Heart right ventricle (tissue), 16 donors: Measurements from ENCODE around the gene AUTS2. TPM values are rescaled to one million over a fixed set of nuclear protein-coding genes. Genes with fewer than 3 reads are reported as not detected.

ENCODE experiments used
- ATAC-seq, 8 donors: fragments of 200-7000 bp; cut with Tn5 transposase; one replicate each; pipeline ENCODE4 v1.9.1; 2020; ENCODE audit warnings: mild to moderate bottlenecking in 8 of 8, moderate library complexity in 8 of 8, moderate number of reproducible peaks in 1 of 8
- DNase-seq, 2 donors: peaks; one replicate each; pipeline ENCODE4 v3.0.0-alpha.2; 2020
- H3K27ac ChIP-seq, 10 donors: fragments of 200-600 bp; sonication (generic) in 2 of 10; one replicate each; pipeline versions ENCODE4 v1.5.0 to v1.8.0; 2020 to 2022; ENCODE audit warnings: mild to moderate bottlenecking in 3 of 10
- H3K27me3 ChIP-seq, 7 donors: fragments of 200-600 bp; one replicate each; pipeline ENCODE4 v1.8.0; 2021 to 2022; ENCODE audit warnings: mild to moderate bottlenecking in 2 of 7
- H3K36me3 ChIP-seq, 9 donors: fragments of 200-600 bp; sonication (generic) in 1 of 9; one replicate each; pipeline versions ENCODE4 v1.5.0 to v1.8.0; 2020 to 2022; ENCODE audit warnings: mild to moderate bottlenecking in 2 of 9
- H3K4me1 ChIP-seq, 9 donors: fragments of 200-600 bp; sonication (generic) in 1 of 9; one replicate each; pipeline versions ENCODE4 v1.5.0 to v1.8.0; 2020 to 2022; ENCODE audit warnings: mild to moderate bottlenecking in 4 of 9
- H3K4me3 ChIP-seq, 10 donors: fragments of 200-600 bp; sonication (generic) in 2 of 10; one replicate each; pipeline versions ENCODE4 v1.5.0 to v1.8.0; 2020 to 2022; ENCODE audit warnings: mild to moderate bottlenecking in 7 of 10, moderate library complexity in 2 of 10
- H3K9me3 ChIP-seq, 11 donors: fragments of 200-600 bp in 10 of 11; sonication (generic) in 2 of 11; one replicate each; pipeline versions ENCODE4 v1.5.0 to v1.8.0; 2013 to 2022; ENCODE audit warnings: mild to moderate bottlenecking in 2 of 11, control low read depth in 1 of 11, moderate library complexity in 1 of 11
- WGBS, 2 donors: extraction: QIAGEN DNeasy Blood & Tissue Kit; methylation state at CpG; one replicate each; pipeline ENCODE4 v1.1.7; 2013; ENCODE audit warnings: inconsistent platforms in 1 of 2; 5-methylcytosine and 5-hydroxymethylcytosine counted together
- intact Hi-C, 10 donors: fragments of 100-400 bp; cut with DNase I; formaldehyde crosslinking; loops; one replicate each; pipeline versions ENCODE4 v1.11.1 to v1.14.2; 2022
- polyA plus RNA-seq, 2 donors: library from polyadenylated mRNA; stranded (reverse); fragments of 200-250 nt; gene quantifications; one replicate each; pipeline ENCODE4 v1.2.3, GENCODE V29; 2013
- total RNA-seq, 10 donors: library from RNA; stranded (reverse); fragmentation: NEBNext Ultra II Directional in 3 of 10; extraction: Animal tissue kit (Norgen Biotek cat#: 25700) in 3 of 10; gene quantifications; one replicate each; pipeline versions ENCODE4 v1.2.1 to v1.2.4, GENCODE V29; 2021 to 2023
- TF ChIP-seq, protein P1 (sequence below), 9 donors: fragments of 200-600 bp; sonication (generic) in 2 of 9; IDR thresholded peaks; one replicate each; pipeline versions ENCODE4 v1.5.0 to v1.8.0; 2021 to 2022; ENCODE audit warnings: antibody characterized with exemption in 9 of 9, mild to moderate bottlenecking in 5 of 9, moderate library complexity in 1 of 9
- donor health status: Arrhythmogenic right ventricular cardiomyopathy.
- donor health status: ischemic (EF 13 %, LVEDD 7.1; RV severe dilation, severe dysfunction).
- donor health status: healthy with polysubstance abuse.
- donor health status: DM: no; HTN: yes; CAD: no.
- donor health status: DM: no; HTN: no; CAD: no.
- donor health status: ischemic (EF 25% LVEDD 6.9; RV normal size, moderate dysfunction).
- donor health status: ischemic (EF 25% LVEDD 5.7; RV mildly dilated, moderate dysfunction).
- donor health status: healthy.
- donor health status: DM: yes; HTN: yes; CAD: no.
- donor health status: Ischemic cardiomyopathy.
- donor health status: ischemic (EF 35%, LVEDD 5.7; RV mildly dilated, moderate dysfunction).
- donor health status: nonischemic (EF 11% LVEDD 7.7; RV severe dilation, severe dysfunction).
- donor health status: DM: yes; HTN: yes; CAD: no.
- donor health status: PGD.
- donor health status: ischemic (EF 29% LVEDD 5.4; RV normal size, mild dysfunction).
- donor health status: nonischemic (EF 23%, LVEDD 6.1; RV moderate dilation, normal function).

Gene AUTS2
- total and polyA plus RNA-seq, 12 donors = 1.6 to 11.2 (median 7.3) TPM

GRCh38 chr7:69698109-69698825 is 100.0 kb downstream of the AUTS2 start:
- WGBS, 2 donors = 85 to 90% methylated on average over 5 of the region's 5 CpGs
- ATAC-seq = no peak
- H3K9me3 ChIP-seq = no peaks in the 10 kb centered on the region

DNA sequence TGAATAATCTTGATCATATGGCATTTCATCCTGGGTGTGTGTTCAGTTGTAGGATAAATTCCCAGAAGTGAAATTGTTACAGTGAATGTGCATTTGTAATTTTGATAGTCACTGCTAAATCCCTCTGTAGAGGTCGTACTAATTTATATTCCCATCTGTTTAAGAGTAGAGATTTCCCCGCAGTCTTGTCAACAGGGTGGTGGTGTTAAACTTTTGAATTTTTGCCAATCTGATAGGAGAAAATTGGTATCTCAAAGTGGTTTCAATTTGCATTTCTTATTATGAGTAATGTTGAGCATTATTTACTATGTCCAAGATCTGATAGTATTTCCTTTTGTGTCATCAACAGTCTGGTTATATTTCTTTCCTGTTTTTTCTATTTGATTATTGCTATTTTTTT is 101.7 kb downstream of the AUTS2 start:
- no peak for DNase-seq
- TF ChIP-seq, protein P1, sequence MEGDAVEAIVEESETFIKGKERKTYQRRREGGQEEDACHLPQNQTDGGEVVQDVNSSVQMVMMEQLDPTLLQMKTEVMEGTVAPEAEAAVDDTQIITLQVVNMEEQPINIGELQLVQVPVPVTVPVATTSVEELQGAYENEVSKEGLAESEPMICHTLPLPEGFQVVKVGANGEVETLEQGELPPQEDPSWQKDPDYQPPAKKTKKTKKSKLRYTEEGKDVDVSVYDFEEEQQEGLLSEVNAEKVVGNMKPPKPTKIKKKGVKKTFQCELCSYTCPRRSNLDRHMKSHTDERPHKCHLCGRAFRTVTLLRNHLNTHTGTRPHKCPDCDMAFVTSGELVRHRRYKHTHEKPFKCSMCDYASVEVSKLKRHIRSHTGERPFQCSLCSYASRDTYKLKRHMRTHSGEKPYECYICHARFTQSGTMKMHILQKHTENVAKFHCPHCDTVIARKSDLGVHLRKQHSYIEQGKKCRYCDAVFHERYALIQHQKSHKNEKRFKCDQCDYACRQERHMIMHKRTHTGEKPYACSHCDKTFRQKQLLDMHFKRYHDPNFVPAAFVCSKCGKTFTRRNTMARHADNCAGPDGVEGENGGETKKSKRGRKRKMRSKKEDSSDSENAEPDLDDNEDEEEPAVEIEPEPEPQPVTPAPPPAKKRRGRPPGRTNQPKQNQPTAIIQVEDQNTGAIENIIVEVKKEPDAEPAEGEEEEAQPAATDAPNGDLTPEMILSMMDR (IDR thresholded peaks at IDR 0.05) = no peak
- intact Hi-C loops = no loop called here
- 68 to 72% methylated on average over 2 of the region's 2 CpGs for WGBS, 2 donors
- Histone ChIP-seq H3K27ac (no peak overlapping the region), H3K4me1 (peaks cover 0 to 15% (median 6%) of the 10 kb centered on the region in 9 donors), H3K36me3 (no peaks in the 10 kb centered on the region), H3K9me3 (no peaks in the 10 kb centered on the region), H3K27me3 (no peaks in the 10 kb centered on the region), H3K4me3 (no peak overlapping the region)
- no peak for ATAC-seq

More at GRCh38 chr7:69698109-69698825, 100.0 kb downstream of the AUTS2 start:
- H3K36me3 ChIP-seq = no peaks in the 10 kb centered on the region
- intact Hi-C loops = no loop called here
- TF ChIP-seq, protein P1 (IDR thresholded peaks at IDR 0.05) = no peak
- no peak overlapping the region for H3K4me3 ChIP-seq
- H3K27ac ChIP-seq = no peak overlapping the region
- H3K27me3 ChIP-seq = no peaks in the 10 kb centered on the region
- H3K4me1 ChIP-seq = peaks cover 0 to 7% (median 5%) of the 10 kb centered on the region in 9 donors
- DNase-seq = no peak

GRCh38 chr7:69700331-69700730 is 102.1 kb downstream of the AUTS2 start:
- H3K36me3 ChIP-seq = no peaks in the 10 kb centered on the region
- intact Hi-C loops = no loop called here
- WGBS, 2 donors = 79 to 87% methylated on average over 3 of the region's 3 CpGs
- H3K9me3 ChIP-seq = no peaks in the 10 kb centered on the region
- peaks cover 0 to 15% (median 6%) of the 10 kb centered on the region in 9 donors for H3K4me1 ChIP-seq
- no peaks in the 10 kb centered on the region for H3K27me3 ChIP-seq
- no peak for ATAC-seq
- no peak overlapping the region for H3K4me3 ChIP-seq
- no peak for DNase-seq
- H3K27ac ChIP-seq = no peak overlapping the region
- TF ChIP-seq, protein P1 (IDR thresholded peaks at IDR 0.05) = no peak

- DNase-seq (no peak), ATAC-seq (no peak)
- 95 to 98% methylated on average over 5 of the region's 5 CpGs for WGBS, 2 donors
- TF ChIP-seq, protein P1 (IDR thresholded peaks at IDR 0.05) = no peak
- intact Hi-C loops = no loop called here
- Histone ChIP-seq H3K9me3 (no peaks in the 10 kb centered on the region), H3K4me1 (peaks cover 0 to 18% (median 6%) of the 10 kb centered on the region in 9 donors), H3K27me3 (no peaks in the 10 kb centered on the region), H3K4me3 (no peak overlapping the region), H3K27ac (no peak overlapping the region), H3K36me3 (no peaks in the 10 kb centered on the region)
These were observed 103.0 kb downstream of the AUTS2 start for GRCh38 chr7:69701288-69701687.
